NCI-H1694 (cell line): Measurements from ENCODE around the gene DAAM1.

ENCODE experiments used
- DNase-seq: peaks from one replicate; lab custom pipeline; 2025; lab: John Stamatoyannopoulos, UW

DAAM1 gene

DNA sequence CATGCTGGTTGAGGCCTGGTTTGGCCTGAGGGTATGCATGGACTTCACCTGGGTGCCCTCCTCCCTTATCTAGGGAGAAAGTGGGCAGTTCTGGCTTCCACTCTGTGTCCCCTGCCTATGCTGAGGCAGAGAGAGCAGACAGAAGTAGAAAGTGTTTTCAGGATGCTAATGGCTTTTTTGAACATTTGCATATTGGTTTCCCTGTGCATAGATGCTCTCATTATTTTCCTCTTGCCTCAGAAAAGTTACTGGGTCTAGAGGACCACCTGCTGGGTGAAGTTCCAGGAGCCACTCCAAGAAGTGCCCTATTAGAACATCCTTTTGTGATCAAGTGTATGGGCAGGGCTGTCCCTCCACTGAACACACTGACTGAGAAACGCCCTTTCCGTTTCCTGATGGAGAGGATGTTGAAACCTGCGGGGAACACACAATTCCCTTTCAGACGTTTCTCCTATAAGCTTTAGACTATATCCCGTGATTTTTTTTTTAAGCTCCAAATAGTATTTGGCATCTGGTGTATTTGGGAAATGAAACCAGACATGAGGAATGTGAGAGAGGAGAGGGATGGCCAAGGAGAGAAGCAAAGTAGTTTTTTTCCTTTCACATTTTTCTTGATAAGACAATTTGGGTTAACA is 66.6 kb downstream of the DAAM1 start:
- DNase-seq = no peak

DNA sequence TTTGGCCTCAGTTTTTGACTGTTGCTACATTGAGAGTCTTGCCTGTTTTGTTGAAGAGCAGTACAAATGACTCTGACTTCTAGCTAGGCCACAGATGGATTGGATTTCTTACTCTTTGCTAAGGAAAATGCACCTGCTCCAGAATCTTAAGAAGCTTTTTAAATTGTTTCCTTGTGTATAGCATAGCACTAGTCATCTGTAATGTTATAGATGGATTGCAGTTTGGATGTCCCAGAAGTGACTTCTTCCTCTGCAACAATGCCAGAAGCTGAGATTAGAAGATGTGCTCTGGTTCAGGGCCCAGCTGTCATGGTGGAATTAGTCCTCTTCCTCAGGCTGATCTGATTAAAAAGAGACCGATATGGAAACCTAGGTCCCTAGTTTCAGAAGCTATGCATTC is 67.9 kb downstream of the DAAM1 start:
- DNase-seq = no peak

GRCh38 chr14:59261334-59261733 is 72.9 kb downstream of the DAAM1 start:
- DNase-seq = no peak

DNA sequence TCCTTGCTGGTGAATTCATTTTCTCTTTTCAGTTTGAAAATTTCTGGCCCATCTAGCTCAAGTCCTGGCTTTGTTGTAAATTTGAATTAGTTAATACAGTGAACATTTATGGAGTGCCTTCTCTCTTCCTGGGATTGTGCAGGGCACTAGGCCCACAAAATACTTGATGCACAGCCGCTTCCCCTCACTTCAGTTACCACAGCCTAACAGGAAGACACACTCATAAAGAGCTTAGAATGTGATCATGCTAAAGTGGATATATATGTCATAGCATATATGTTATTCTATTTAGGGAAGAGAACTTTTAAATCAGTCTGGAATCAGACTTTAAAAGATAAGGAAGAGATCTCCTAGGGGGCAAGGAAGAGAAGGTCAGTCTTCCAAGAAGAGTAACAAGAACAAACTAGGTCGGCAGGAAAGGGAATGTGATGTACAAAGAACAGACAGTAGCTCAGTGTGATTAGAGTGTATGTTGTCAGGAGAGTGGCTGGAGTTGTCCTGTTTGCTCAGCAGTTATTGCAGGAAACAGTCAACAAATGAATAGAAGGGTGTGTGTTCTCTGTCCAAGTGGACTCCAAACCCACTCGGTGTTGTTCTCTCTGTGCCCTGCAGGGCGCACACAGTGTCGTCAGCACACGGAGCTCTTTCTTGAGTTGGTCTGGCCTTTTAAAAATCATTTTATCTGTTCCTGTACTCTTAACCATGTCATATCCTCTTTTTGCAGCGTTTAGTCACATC is 74.4 kb downstream of the DAAM1 start:
- no peak for DNase-seq

DNA sequence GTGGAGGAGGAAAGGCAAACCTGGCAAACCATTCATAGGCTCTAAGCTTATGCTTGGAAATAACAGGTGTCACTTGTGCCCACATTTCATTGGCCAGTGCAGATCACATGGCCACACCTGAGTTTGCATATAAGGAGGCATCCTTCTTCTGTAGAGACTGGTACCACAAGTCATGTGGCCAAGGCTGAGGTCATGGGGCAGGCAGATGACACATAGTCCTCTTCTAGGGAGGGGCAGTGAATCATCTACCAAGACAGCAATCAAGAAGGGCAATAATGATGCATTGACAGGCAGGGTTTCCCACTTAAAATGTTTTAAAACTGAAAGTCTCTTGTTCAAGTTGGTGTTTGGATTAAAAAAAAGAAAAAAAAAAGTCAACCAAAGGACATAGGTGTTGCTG is 77.3 kb downstream of the DAAM1 start:
- no peak for DNase-seq

- no peak for DNase-seq
Measured at GRCh38 chr14:59267046-59267445, 78.6 kb downstream of the DAAM1 start.

GRCh38 chr14:59268011-59268410 is 79.5 kb downstream of the DAAM1 start:
- DNase-seq = no peak

GRCh38 chr14:59268858-59269257 is 80.4 kb downstream of the DAAM1 start:
- no peak for DNase-seq

GRCh38 chr14:59269466-59269865 is 81.0 kb downstream of the DAAM1 start:
- no peak for DNase-seq

DNA sequence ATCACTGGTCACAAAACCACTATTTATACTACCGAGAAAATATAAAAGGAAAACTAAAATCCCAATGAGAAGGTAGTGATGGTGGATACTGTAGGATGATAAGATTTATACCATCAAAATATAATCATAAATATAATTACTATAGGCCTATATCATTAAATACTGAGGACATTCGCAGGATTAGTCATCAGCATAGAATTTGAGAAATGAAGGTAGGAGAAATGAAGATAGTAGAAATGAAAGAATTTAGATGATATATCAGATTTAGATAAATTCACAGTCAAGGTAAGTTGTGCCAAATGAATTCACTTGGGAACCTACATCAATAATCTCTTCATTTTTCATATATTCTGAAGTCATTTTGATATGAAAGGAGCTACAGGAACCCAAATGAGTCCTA is 82.8 kb downstream of the DAAM1 start:
- no peak for DNase-seq

- no peak for DNase-seq
Measured at GRCh38 chr14:59271734-59272133, 83.3 kb downstream of the DAAM1 start.

- no peak for DNase-seq
Measured at GRCh38 chr14:59272633-59273032, 84.2 kb downstream of the DAAM1 start.

DNA sequence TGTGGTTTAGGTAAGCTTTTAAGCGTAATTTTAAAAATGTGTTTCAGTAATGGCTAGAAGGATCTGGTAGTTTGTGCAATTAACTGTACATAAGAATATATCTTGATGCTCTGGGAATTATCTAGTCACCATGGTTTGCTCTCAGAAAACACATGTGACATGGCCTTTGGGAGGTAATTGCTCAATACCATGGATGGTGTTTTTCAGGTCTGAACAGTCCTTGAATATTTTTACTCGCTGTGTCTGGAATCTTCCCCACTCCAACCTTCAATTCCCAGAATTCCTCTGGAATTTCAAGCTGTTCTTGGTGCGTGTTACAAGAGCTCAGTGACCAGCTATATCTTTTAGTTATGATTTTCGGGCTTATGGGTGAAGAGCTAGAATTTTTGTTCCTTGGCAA is 85.3 kb downstream of the DAAM1 start:
- DNase-seq = no peak

GRCh38 chr14:59274991-59275391 is 86.5 kb downstream of the DAAM1 start:
- no peak for DNase-seq

DNA sequence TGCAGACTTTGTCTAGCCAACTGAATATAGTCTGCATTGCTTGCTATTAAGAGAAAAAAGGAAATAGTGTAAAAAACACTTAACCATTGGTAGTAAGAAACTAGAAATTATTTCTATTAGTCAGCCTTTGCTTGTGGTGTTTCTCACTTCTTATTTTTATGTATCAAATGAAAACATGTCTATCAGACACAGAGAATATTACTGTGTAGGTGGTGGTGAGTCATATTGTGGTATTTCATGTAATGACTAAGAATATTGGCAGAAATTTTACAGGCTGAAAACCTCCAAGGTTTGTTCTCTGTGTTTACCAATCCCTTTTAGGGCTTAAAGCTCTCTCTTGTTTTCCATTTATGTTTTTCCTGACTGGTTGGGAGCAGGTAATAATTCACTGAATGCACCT is 87.2 kb downstream of the DAAM1 start:
- DNase-seq = no peak

DNA sequence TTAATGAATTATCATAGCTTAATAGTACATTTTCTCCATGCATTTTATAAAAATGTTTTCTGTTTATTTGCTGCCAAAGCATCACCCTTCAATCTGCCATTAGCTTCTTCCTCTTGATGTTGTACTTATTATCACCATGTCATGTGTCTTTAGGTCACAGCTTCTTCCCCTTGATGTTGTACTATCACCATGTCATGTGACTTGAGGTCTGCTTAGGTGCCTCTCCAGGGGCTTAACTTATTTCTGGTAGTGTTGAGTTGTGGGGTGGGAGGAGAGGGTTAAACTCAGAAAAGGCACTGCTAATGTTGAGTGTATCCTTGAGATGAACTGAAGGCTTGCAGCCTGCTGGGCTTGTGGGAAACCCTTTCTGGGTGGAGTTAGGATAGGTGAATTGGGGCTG is 87.8 kb downstream of the DAAM1 start:
- DNase-seq = no peak

- no peak for DNase-seq
Measured at GRCh38 chr14:59277659-59278058, 89.2 kb downstream of the DAAM1 start.

GRCh38 chr14:59278111-59278510 is 89.6 kb downstream of the DAAM1 start:
- DNase-seq = no peak

- DNase-seq = no peak
Measured at GRCh38 chr14:59280961-59281360, 92.5 kb downstream of the DAAM1 start.

DNA sequence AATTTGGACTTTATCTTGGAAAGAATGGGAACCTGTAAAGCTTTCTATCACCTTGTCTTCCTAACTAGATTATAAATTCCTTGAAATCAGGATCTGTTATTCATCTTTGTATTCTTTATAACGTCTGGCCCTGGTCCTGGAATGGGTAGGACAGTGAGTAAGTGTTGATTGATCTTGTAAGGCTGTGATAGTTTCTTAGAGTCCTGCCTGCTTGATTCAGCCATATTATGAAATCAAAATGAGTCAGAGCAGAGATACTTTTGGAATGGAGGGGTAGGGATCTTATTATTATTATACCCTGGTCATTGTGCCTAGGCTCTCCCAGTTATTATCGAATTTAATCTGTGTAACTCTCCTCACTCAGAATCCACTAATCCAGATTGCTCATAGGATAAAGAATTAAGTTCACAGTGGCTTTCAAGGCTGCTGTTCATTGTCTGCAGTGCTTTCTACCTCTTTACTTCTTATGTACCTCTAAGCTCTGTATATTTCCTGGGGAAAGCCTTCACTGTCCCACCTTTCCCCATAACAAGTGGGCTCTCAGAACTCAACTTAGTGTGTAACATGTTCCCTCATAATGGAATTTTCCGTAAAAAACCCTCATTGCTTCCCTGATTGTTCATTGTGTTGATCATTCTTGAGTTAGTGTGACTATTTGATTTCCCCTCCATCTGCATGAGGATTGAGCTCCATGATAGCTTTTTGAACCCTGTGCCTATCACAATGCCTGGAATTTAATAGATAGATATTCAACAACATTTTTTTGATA is 93.3 kb downstream of the DAAM1 start:
- DNase-seq = no peak

DNA sequence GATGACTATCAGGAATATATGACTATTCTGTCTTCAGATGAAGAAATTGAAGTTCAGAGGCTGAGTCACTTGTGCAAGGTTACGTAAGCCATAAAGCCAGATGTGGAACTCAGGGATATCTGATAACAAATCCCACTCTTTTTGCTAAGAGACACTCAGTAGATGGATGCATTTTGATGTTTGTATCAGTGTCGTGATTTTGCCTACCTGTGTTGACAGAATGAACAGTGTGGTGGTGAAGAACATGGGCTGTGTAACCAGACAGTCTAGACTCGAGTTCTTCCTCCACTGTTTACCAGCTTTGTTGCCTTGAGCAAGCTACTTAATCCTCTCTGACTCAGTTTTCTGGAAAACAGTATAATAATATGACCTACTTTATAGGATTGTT is 93.9 kb downstream of the DAAM1 start:
- DNase-seq = no peak

DNA sequence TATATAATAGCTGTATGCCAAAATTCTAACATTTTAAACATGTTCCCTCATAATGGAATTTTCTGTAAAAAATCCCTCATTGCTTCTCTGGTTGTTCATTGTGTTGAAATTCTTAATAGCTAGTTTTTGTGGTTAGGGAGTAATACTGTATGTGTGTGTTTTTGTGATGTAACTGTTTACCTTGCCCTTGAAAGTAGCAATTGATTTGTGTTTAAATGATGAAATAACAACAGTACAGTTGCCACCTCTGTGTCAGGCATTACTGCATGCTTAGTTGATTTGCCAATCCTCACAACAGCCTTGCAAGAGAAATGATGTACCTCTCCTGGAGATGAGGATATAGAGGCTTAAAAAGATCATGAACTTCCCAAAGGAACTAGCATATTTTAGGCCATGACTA is 94.9 kb downstream of the DAAM1 start:
- DNase-seq = no peak

DNA sequence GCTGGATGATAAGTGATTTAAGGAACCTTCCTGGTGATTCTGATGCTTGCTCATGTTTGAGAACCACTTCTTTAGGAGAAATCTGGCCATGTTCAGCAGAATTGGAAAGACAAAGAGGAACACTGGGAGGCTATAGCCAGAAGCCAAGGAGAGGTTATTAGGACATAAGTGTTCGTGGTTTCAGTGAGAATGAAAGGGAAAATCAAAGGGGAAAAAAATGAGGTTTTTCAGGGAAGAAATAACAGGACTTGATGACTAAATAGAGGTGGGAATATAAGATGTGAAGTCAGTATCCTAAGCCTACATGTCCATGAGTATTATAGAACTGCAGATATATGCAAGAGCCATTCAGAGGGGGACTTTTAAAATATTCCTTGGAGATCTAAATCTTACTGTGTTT is 95.6 kb downstream of the DAAM1 start:
- no peak for DNase-seq
